HCT116 (cell line): ENCODE results near the gene LYSMD2. TPM values are rescaled to one million over a fixed set of nuclear protein-coding genes. Genes with fewer than 3 reads are reported as not detected.

ENCODE experiments used
- ATAC-seq: fragments of 200-7000 bp; cut with Tn5 transposase; 2 replicates; pipeline ENCODE4 v1.9.1; 2020; ENCODE audit warnings: mild to moderate bottlenecking, moderate library complexity
- BruUV-seq: library from RNA; stranded (reverse); fragments of 400-500 nt; replicated peaks from 2 replicates; lab custom pipeline; 2021; lab: Mats Ljungman, UMichigan
- CTCF ChIA-PET: fragments of 300-600 bp; sonication (Branson Sonifier 250); formaldehyde crosslinking; loops from one replicate; lab custom pipeline; 2021; ENCODE audit warnings: antibody characterized with exemption; lab: Charles Lee
- POLR2A ChIA-PET: fragments of 300-600, 350-600 bp; sonication (Branson Sonifier 250); formaldehyde crosslinking; loops from one replicate; lab custom pipeline; 2021; ENCODE audit warnings: antibody characterized with exemption; lab: Charles Lee
- RAD21 ChIA-PET, 2 experiments: fragments of 300-600 bp; sonication (Branson Sonifier 250); formaldehyde crosslinking; loops; one replicate each; lab custom pipeline; 2023; ENCODE audit warnings: low total read pairs in 2 of 2; ENCODE audit not compliant: uncharacterized antibody in 2 of 2, unreplicated experiment in 2 of 2, low non-redundant PET in 1 of 2; lab: Charles Lee
- DNase-seq: peaks from one replicate; pipeline ENCODE4 v3.0.0-alpha.2; 2010; ENCODE audit warnings: low read depth, low spot score
- H2AFZ ChIP-seq: fragments of 200-600 bp; shearing (Covaris generic), sonication (generic); 2 replicates; pipeline ENCODE4 v1.6.1; 2017; ENCODE audit warnings: low read depth, mixed run types, mixed read lengths, antibody characterized with exemption, low read length; ENCODE audit not compliant: poor library complexity, severe bottlenecking
- H3K27ac ChIP-seq: 2 replicates; pipeline ENCODE4 v1.5.1; 2012; ENCODE audit warnings: low read depth, low read length
- H3K27me3 ChIP-seq: fragments of 200-600 bp; sonication (generic); 2 replicates; pipeline ENCODE4 v1.6.1; 2016; ENCODE audit warnings: mixed run types, low read length, mixed read lengths; ENCODE audit not compliant: insufficient read depth
- H3K36me3 ChIP-seq, 2 experiments: fragments of 200-500 bp in 1 of 2; fragments of 200-600 bp in 1 of 2; sonication (Bioruptor generic) in 1 of 2; sonication (generic) in 1 of 2; 2 replicates each; pipeline versions ENCODE4 v1.5.1 to v1.6.1; 2014 to 2016; ENCODE audit warnings: low read length in 2 of 2, inconsistent platforms in 1 of 2, mixed read lengths in 1 of 2, mixed run types in 1 of 2; ENCODE audit not compliant: insufficient read depth in 2 of 2, control insufficient read depth in 1 of 2
- H3K4me1 ChIP-seq, 2 experiments: fragments of 200-600 bp in 1 of 2; sonication (generic) in 1 of 2; 2 replicates each; pipeline versions ENCODE4 v1.5.1 to v1.6.1; 2012 to 2017; ENCODE audit warnings: low read length in 2 of 2, inconsistent platforms in 1 of 2, mild to moderate bottlenecking in 1 of 2, mixed read lengths in 1 of 2, mixed run types in 1 of 2, moderate library complexity in 1 of 2; ENCODE audit not compliant: insufficient read depth in 2 of 2, control insufficient read depth in 1 of 2
- H3K4me2 ChIP-seq: fragments of 200-600 bp; sonication (generic); 2 replicates; pipeline ENCODE4 v1.6.1; 2017; ENCODE audit warnings: mixed run types, low read length, mixed read lengths
- H3K4me3 ChIP-seq, 2 experiments: fragments of 200-600 bp in 1 of 2; sonication (generic) in 1 of 2; replicated peaks in 1 of 2; 2 replicates each; pipeline ENCODE4 v1.5.1; 2011 to 2016; ENCODE audit warnings: low read length in 2 of 2, control low read depth in 1 of 2, low read depth in 1 of 2, mild to moderate bottlenecking in 1 of 2, mixed read lengths in 1 of 2, mixed run types in 1 of 2
- H3K79me2 ChIP-seq: fragments of 200-600 bp; sonication (generic); 2 replicates; pipeline ENCODE4 v1.6.1; 2017; ENCODE audit warnings: mild to moderate bottlenecking, mixed run types, low read length, moderate library complexity, mixed read lengths; ENCODE audit not compliant: insufficient read depth
- H3K9ac ChIP-seq: fragments of 200-600 bp; sonication (generic); 2 replicates; pipeline ENCODE4 v1.6.1; 2016; ENCODE audit warnings: low read length, mixed read lengths
- H3K9me2 ChIP-seq: fragments of 200-600 bp; sonication (generic), shearing (Covaris generic); 2 replicates; pipeline ENCODE4 v1.6.1; 2017; ENCODE audit warnings: mixed run types, mild to moderate bottlenecking, moderate library complexity; ENCODE audit not compliant: insufficient read depth
- H3K9me3 ChIP-seq, 2 experiments: fragments of 200-500 bp in 1 of 2; fragments of 200-600 bp in 1 of 2; sonication (Bioruptor generic) in 1 of 2; sonication (generic) in 1 of 2; 2 replicates each; pipeline ENCODE4 v1.6.1; 2014 to 2017; ENCODE audit warnings: low read length in 2 of 2, mixed read lengths in 2 of 2, inconsistent platforms in 1 of 2, low read depth in 1 of 2, mild to moderate bottlenecking in 1 of 2, mixed run types in 1 of 2, moderate library complexity in 1 of 2; ENCODE audit not compliant: control insufficient read depth in 1 of 2, insufficient read depth in 1 of 2
- H4K20me1 ChIP-seq: fragments of 200-600 bp; sonication (generic), shearing (Covaris generic); 2 replicates; pipeline ENCODE4 v1.6.1; 2017; ENCODE audit warnings: mixed run types, mild to moderate bottlenecking, moderate library complexity; ENCODE audit not compliant: insufficient read depth
- CBX3 ChIP-seq: IDR thresholded peaks from 2 replicates; pipeline ENCODE4 v1.6.1; 2012; ENCODE audit warnings: low read depth
- CEBPB ChIP-seq: IDR thresholded peaks from 2 replicates; pipeline ENCODE4 v1.6.1; 2012; ENCODE audit warnings: low read depth
- POLR2AphosphoS5 ChIP-seq: IDR thresholded peaks from 2 replicates; pipeline ENCODE4 v1.6.1; 2011; ENCODE audit warnings: mild to moderate bottlenecking, low read depth, low read length, moderate library complexity
- intact Hi-C: fragments of 100-400 bp; cut with micrococcal nuclease; formaldehyde crosslinking; loops from 2 replicates; pipeline ENCODE4 v1.10.0; 2022
- total RNA-seq: library from RNA; stranded (reverse); gene quantifications from one replicate; pipeline ENCODE4 v1.2.1, GENCODE V29; 2021; ENCODE audit not compliant: unreplicated experiment
- TF ChIP-seq, protein P1 (sequence below): IDR thresholded peaks from 2 replicates; pipeline ENCODE4 v1.6.1; 2012; ENCODE audit warnings: low read depth
- TF ChIP-seq, protein P2 (sequence below): IDR thresholded peaks from 2 replicates; pipeline ENCODE4 v1.6.1; 2012

Gene LYSMD2
- total RNA-seq, 1 experiment from 2014 or later = 10.8 TPM

DNA sequence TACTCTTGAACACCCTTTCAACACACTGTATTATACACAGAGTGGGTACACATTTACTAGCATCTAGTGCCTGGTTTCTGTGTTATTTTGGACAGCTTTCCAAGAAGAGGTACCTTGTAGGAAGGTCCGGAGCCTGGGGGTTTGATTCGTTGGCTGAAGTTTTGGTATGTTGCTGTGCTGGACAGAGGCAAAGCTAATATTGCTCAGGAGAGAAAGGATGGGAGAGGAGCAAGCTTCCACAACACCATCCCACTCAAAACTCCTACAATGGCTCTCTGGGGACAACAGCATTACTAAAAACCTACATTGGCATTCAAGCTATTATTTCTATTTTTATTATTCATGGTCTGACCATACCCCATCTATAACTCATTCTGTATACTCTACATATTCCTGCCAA, 1.1 kb upstream of the LYSMD2 start:
- ChIA-PET RAD21 (no interaction called here), CTCF (interaction anchor here (1.9 to 3.1 kb wide), 2 partner anchors 37 to 89 kb away, joined by 5 to 8 read pairs; no protein-coding TSS in a partner anchor), POLR2A (no interaction called here)
- H4K20me1 ChIP-seq = no peaks in the 10 kb centered on the region
- TF ChIP-seq, protein P1, sequence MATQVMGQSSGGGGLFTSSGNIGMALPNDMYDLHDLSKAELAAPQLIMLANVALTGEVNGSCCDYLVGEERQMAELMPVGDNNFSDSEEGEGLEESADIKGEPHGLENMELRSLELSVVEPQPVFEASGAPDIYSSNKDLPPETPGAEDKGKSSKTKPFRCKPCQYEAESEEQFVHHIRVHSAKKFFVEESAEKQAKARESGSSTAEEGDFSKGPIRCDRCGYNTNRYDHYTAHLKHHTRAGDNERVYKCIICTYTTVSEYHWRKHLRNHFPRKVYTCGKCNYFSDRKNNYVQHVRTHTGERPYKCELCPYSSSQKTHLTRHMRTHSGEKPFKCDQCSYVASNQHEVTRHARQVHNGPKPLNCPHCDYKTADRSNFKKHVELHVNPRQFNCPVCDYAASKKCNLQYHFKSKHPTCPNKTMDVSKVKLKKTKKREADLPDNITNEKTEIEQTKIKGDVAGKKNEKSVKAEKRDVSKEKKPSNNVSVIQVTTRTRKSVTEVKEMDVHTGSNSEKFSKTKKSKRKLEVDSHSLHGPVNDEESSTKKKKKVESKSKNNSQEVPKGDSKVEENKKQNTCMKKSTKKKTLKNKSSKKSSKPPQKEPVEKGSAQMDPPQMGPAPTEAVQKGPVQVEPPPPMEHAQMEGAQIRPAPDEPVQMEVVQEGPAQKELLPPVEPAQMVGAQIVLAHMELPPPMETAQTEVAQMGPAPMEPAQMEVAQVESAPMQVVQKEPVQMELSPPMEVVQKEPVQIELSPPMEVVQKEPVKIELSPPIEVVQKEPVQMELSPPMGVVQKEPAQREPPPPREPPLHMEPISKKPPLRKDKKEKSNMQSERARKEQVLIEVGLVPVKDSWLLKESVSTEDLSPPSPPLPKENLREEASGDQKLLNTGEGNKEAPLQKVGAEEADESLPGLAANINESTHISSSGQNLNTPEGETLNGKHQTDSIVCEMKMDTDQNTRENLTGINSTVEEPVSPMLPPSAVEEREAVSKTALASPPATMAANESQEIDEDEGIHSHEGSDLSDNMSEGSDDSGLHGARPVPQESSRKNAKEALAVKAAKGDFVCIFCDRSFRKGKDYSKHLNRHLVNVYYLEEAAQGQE = peak; percentile 39
- TF ChIP-seq, protein P2, sequence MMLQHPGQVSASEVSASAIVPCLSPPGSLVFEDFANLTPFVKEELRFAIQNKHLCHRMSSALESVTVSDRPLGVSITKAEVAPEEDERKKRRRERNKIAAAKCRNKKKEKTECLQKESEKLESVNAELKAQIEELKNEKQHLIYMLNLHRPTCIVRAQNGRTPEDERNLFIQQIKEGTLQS = no peak
- no peak for TF ChIP-seq CBX3
- no peak for TF ChIP-seq POLR2AphosphoS5
- TF ChIP-seq CEBPB = no peak
- H3K36me3 ChIP-seq = no peaks in the 10 kb centered on the region
- BruUV-seq = no TSS peak
- peak overlapping the region; percentile 73 for H3K4me2 ChIP-seq
- H3K27me3 ChIP-seq = no peaks in the 10 kb centered on the region
- H2AFZ ChIP-seq = peak overlapping the region; percentile 58
- intact Hi-C loops = no loop called here
- no peaks in the 10 kb centered on the region; the same call in 1 of the 2 replicates for H3K79me2 ChIP-seq
- no peaks in the 10 kb centered on the region for H3K9me3 ChIP-seq
- DNase-seq (no peak), ATAC-seq (no peak)
- H3K4me1 ChIP-seq = peaks cover 12 to 19% of the 10 kb centered on the region in 2 experiments
- no peaks in the 10 kb centered on the region for H3K9me2 ChIP-seq
- H3K9ac ChIP-seq = no peak overlapping the region
- H3K27ac ChIP-seq = no peak overlapping the region
- 0 out of 4 replicates have a peak overlapping the region, but pooled peaks of 1 of the 2 experiments have one; percentile 56 for H3K4me3 ChIP-seq
